Stimulated activated naive CD8-positive, alpha-beta T cell treated with anti-CD3 and anti-CD28 coated beads, Interleukin-15, amount 100 ng/mL, for 72 hours (primary cell): ENCODE results near the gene STT3B.
"Not testable (repeated sequence)": the region's sequence is repeated elsewhere in the genome, so short reads cannot be mapped to it uniquely, and the experiment has no call there.

ENCODE experiments used
- ATAC-seq: fragments of 150-1000 bp; cut with Tn5 transposase; 2 replicates; pipeline ENCODE4 v1.10.0; 2021; ENCODE audit warnings: mild to moderate bottlenecking, moderate library complexity
- DNase-seq, 2 donors: peaks; one replicate each; pipeline ENCODE4 v3.0.0; 2021 to 2022
- H3K27ac Mint-ChIP-seq, 2 donors: one replicate each; pipeline ENCODE4 v1.8.0; 2022; ENCODE audit warnings: mild to moderate bottlenecking in 2 of 2, mixed read lengths in 2 of 2, moderate library complexity in 2 of 2
- H3K27me3 Mint-ChIP-seq: one replicate; pipeline ENCODE4 v1.8.0; 2022; ENCODE audit warnings: mixed read lengths
- H3K4me1 Mint-ChIP-seq: one replicate; pipeline ENCODE4 v1.8.0; 2022; ENCODE audit warnings: mild to moderate bottlenecking, mixed read lengths
- H3K4me3 Mint-ChIP-seq, 2 donors: one replicate each; pipeline ENCODE4 v1.8.0; 2022; ENCODE audit warnings: mild to moderate bottlenecking in 2 of 2, mixed read lengths in 2 of 2, moderate library complexity in 1 of 2
- H3K9me3 Mint-ChIP-seq, 2 donors: one replicate each; pipeline ENCODE4 v1.8.0; 2022; ENCODE audit warnings: mixed read lengths in 2 of 2

The STT3B gene

GRCh38 chr3:31580645-31581044, 47.9 kb downstream of the STT3B start:
- Mint-ChIP-seq H3K27ac (no peak overlapping the region), H3K4me1 (peaks cover 59% of the 10 kb centered on the region), H3K9me3 (peaks cover 3 to 12% of the 10 kb centered on the region in 2 donors), H3K4me3 (no peak overlapping the region), H3K27me3 (no peaks in the 10 kb centered on the region)
- DNase-seq: no peak
- no peak for ATAC-seq

GRCh38 chr3:31581660-31582059, 48.9 kb downstream of the STT3B start:
- peaks cover 5 to 16% of the 10 kb centered on the region in 2 donors for H3K9me3 Mint-ChIP-seq
- no peak overlapping the region for H3K27ac Mint-ChIP-seq
- DNase-seq (no peak), ATAC-seq (no peak)
- H3K4me3 Mint-ChIP-seq: no peak overlapping the region
- no peaks in the 10 kb centered on the region for H3K27me3 Mint-ChIP-seq
- H3K4me1 Mint-ChIP-seq: peaks cover 57% of the 10 kb centered on the region

GRCh38 chr3:31589228-31589627, 56.5 kb downstream of the STT3B start:
- Mint-ChIP-seq H3K9me3 (peaks cover 32 to 56% of the 10 kb centered on the region in 2 donors), H3K27ac (no peak overlapping the region), H3K4me1 (peaks cover 36% of the 10 kb centered on the region), H3K27me3 (no peaks in the 10 kb centered on the region), H3K4me3 (no peak overlapping the region)
- DNase-seq (no peak), ATAC-seq (no peak)

GRCh38 chr3:31590650-31591049, 57.9 kb downstream of the STT3B start:
- H3K27me3 Mint-ChIP-seq: no peaks in the 10 kb centered on the region
- ATAC-seq (no peak), DNase-seq (no peak)
- no peak overlapping the region for H3K4me3 Mint-ChIP-seq
- H3K9me3 Mint-ChIP-seq: peaks cover 29 to 51% of the 10 kb centered on the region in 2 donors
- H3K4me1 Mint-ChIP-seq: peaks cover 47% of the 10 kb centered on the region
- H3K27ac Mint-ChIP-seq: no peak overlapping the region

- no peak for ATAC-seq
- Mint-ChIP-seq H3K9me3 (peaks cover 28 to 47% of the 10 kb centered on the region in 2 donors), H3K4me1 (peaks cover 53% of the 10 kb centered on the region), H3K27me3 (no peaks in the 10 kb centered on the region), H3K4me3 (no peak overlapping the region), H3K27ac (no peak overlapping the region)
- DNase-seq: no peak
Observed at GRCh38 chr3:31592764-31593163, 60.0 kb downstream of the STT3B start.

- no peaks in the 10 kb centered on the region for H3K27me3 Mint-ChIP-seq
- H3K4me1 Mint-ChIP-seq: peaks cover 49% of the 10 kb centered on the region
- no peak overlapping the region for H3K4me3 Mint-ChIP-seq
- H3K27ac Mint-ChIP-seq: peak overlapping the region in 1 of 2 donors; percentile 10
- ATAC-seq: no peak
- H3K9me3 Mint-ChIP-seq: peaks cover 9 to 23% of the 10 kb centered on the region in 2 donors
- no peak for DNase-seq
Observed at GRCh38 chr3:31596176-31596575, 63.5 kb downstream of the STT3B start.

GRCh38 chr3:31600431-31600830, 67.7 kb downstream of the STT3B start:
- Mint-ChIP-seq H3K27ac (no peak overlapping the region), H3K27me3 (no peaks in the 10 kb centered on the region), H3K9me3 (peaks cover 4 to 6% of the 10 kb centered on the region in 2 donors), H3K4me1 (peaks cover 17% of the 10 kb centered on the region), H3K4me3 (no peak overlapping the region)
- DNase-seq (no peak), ATAC-seq (no peak)

GRCh38 chr3:31605333-31605732, 72.6 kb downstream of the STT3B start:
- H3K4me3 Mint-ChIP-seq, ATAC-seq, DNase-seq, H3K27me3 Mint-ChIP-seq: not testable (repeated sequence)
- H3K9me3 Mint-ChIP-seq: peaks cover 17 to 32% of the 10 kb centered on the region in 2 donors
- H3K27ac Mint-ChIP-seq: peak overlapping the region in 1 of 2 donors; percentile 74
- H3K4me1 Mint-ChIP-seq: peaks cover 33% of the 10 kb centered on the region

- H3K4me3 Mint-ChIP-seq: no peak overlapping the region
Observed at GRCh38 chr3:31606453-31606852, 73.7 kb downstream of the STT3B start.

GRCh38 chr3:31610700-31611275, 78.1 kb downstream of the STT3B start:
- H3K4me3 Mint-ChIP-seq: no peak overlapping the region
- no peaks in the 10 kb centered on the region for H3K27me3 Mint-ChIP-seq
- H3K27ac Mint-ChIP-seq: no peak overlapping the region
- no peak for ATAC-seq
- no peak for DNase-seq
- peaks cover 8 to 24% of the 10 kb centered on the region in 2 donors for H3K9me3 Mint-ChIP-seq
- peaks cover 54% of the 10 kb centered on the region for H3K4me1 Mint-ChIP-seq

More at GRCh38 chr3:31606453-31606852, 73.7 kb downstream of the STT3B start:
- DNase-seq: no peak
- peak overlapping the region in 1 of 2 donors; percentile 48 for H3K27ac Mint-ChIP-seq
- ATAC-seq: no peak
- peaks cover 17 to 32% of the 10 kb centered on the region in 2 donors for H3K9me3 Mint-ChIP-seq
- no peaks in the 10 kb centered on the region for H3K27me3 Mint-ChIP-seq
- peaks cover 37% of the 10 kb centered on the region for H3K4me1 Mint-ChIP-seq

- peaks cover 37% of the 10 kb centered on the region for H3K4me1 Mint-ChIP-seq
- no peak overlapping the region for H3K27ac Mint-ChIP-seq
- H3K27me3 Mint-ChIP-seq: no peaks in the 10 kb centered on the region
- ATAC-seq (no peak), DNase-seq (no peak)
- no peak overlapping the region for H3K4me3 Mint-ChIP-seq
- peaks cover 0 to under 1% of the 10 kb centered on the region in 2 donors for H3K9me3 Mint-ChIP-seq
Observed at GRCh38 chr3:31613177-31613576, 80.5 kb downstream of the STT3B start.

GRCh38 chr3:31613654-31614053, 80.9 kb downstream of the STT3B start:
- H3K4me1 Mint-ChIP-seq: peaks cover 32% of the 10 kb centered on the region
- ATAC-seq (no peak), DNase-seq (no peak)
- peak overlapping the region in 1 of 2 donors; percentile 34 for H3K27ac Mint-ChIP-seq
- no peaks in the 10 kb centered on the region for H3K27me3 Mint-ChIP-seq
- no peak overlapping the region for H3K4me3 Mint-ChIP-seq
- no peaks in the 10 kb centered on the region for H3K9me3 Mint-ChIP-seq

- H3K4me1 Mint-ChIP-seq: peaks cover 27% of the 10 kb centered on the region
- H3K27ac Mint-ChIP-seq: no peak overlapping the region
- no peaks in the 10 kb centered on the region for H3K9me3 Mint-ChIP-seq
- H3K27me3 Mint-ChIP-seq: no peaks in the 10 kb centered on the region
- DNase-seq (no peak), ATAC-seq (no peak)
- H3K4me3 Mint-ChIP-seq: no peak overlapping the region
Observed at GRCh38 chr3:31614162-31614921, 81.6 kb downstream of the STT3B start.

GRCh38 chr3:31615071-31615875, 82.5 kb downstream of the STT3B start:
- Mint-ChIP-seq H3K9me3 (no peaks in the 10 kb centered on the region), H3K4me1 (peaks cover 29% of the 10 kb centered on the region), H3K27ac (no peak overlapping the region), H3K27me3 (no peaks in the 10 kb centered on the region), H3K4me3 (no peak overlapping the region)
- ATAC-seq (no peak), DNase-seq (no peak)

- Mint-ChIP-seq H3K4me3 (no peak overlapping the region), H3K9me3 (no peaks in the 10 kb centered on the region), H3K27me3 (no peaks in the 10 kb centered on the region), H3K27ac (no peak overlapping the region), H3K4me1 (peaks cover 31% of the 10 kb centered on the region)
- DNase-seq (no peak), ATAC-seq (no peak)
Observed at GRCh38 chr3:31616711-31617110, 84.0 kb downstream of the STT3B start.

GRCh38 chr3:31620656-31621055, 87.9 kb downstream of the STT3B start:
- DNase-seq (no peak), ATAC-seq (peak; percentile 49)
- H3K4me1 Mint-ChIP-seq: peaks cover 23% of the 10 kb centered on the region
- no peaks in the 10 kb centered on the region for H3K27me3 Mint-ChIP-seq
- H3K9me3 Mint-ChIP-seq: no peaks in the 10 kb centered on the region
- H3K27ac Mint-ChIP-seq: no peak overlapping the region
- no peak overlapping the region for H3K4me3 Mint-ChIP-seq
